NCI-H146 treated with DMSO at 0.1 percent for 48 hours (cell line): Measurements from ENCODE around the gene HMG20B.
"Not testable (repeated sequence)": the region's sequence is repeated elsewhere in the genome, so short reads cannot be mapped to it uniquely, and the experiment has no call there.

Experiments
- DNase-seq: peaks from one replicate; lab custom pipeline; 2025; ENCODE audit not compliant: unreplicated experiment; lab: John Stamatoyannopoulos, UW

Gene HMG20B

GRCh38 chr19:3572855-3573161, at the start of gene HMG20B:
TSS of gene HMG20B (plus strand) at chr19:3572944. CDS start at chr19:3573310, 366 bp downstream.
- DNase-seq, result no peak

GRCh38 chr19:3523361-3524077, 49.2 kb upstream of the HMG20B start:
- no peak for DNase-seq

GRCh38 chr19:3524078-3524842, 48.5 kb upstream of the HMG20B start:
- DNase-seq, result no peak

GRCh38 chr19:3524904-3525451, 47.8 kb upstream of the HMG20B start:
- no peak for DNase-seq

GRCh38 chr19:3526507-3527237, 46.1 kb upstream of the HMG20B start:
- DNase-seq, result no peak

GRCh38 chr19:3527238-3527910, 45.4 kb upstream of the HMG20B start:
- no peak for DNase-seq

- no peak for DNase-seq
Observed at GRCh38 chr19:3528080-3528479, 44.7 kb upstream of the HMG20B start.

- DNase-seq, result no peak
Observed at GRCh38 chr19:3528539-3529211, 44.1 kb upstream of the HMG20B start.

- not testable (repeated sequence) for DNase-seq
Observed at GRCh38 chr19:3529299-3529698, 43.4 kb upstream of the HMG20B start.

GRCh38 chr19:3530389-3530788, 42.4 kb upstream of the HMG20B start:
- DNase-seq, result no peak

- no peak for DNase-seq
Observed at GRCh38 chr19:3531716-3532115, 41.0 kb upstream of the HMG20B start.

- no peak for DNase-seq
Observed at GRCh38 chr19:3532154-3532786, 40.5 kb upstream of the HMG20B start.

- DNase-seq, result no peak
Observed at GRCh38 chr19:3533033-3533432, 39.7 kb upstream of the HMG20B start.

GRCh38 chr19:3533563-3534216, 39.1 kb upstream of the HMG20B start:
- no peak for DNase-seq

- DNase-seq, result no peak
Observed at GRCh38 chr19:3534375-3535234, 38.1 kb upstream of the HMG20B start.

- DNase-seq, result no peak
Observed at GRCh38 chr19:3535235-3535535, 37.6 kb upstream of the HMG20B start.

GRCh38 chr19:3535563-3535965, 37.2 kb upstream of the HMG20B start:
- DNase-seq, result no peak

- no peak for DNase-seq
Observed at GRCh38 chr19:3535981-3536380, 36.8 kb upstream of the HMG20B start.
